ENCODE data around the gene ENPP6.

ENPP6 gene

GRCh38 chr4:184102488-184102887 lies 115.2 kb downstream of the ENPP6 start:
- DNase-seq: no peak

- no peak for DNase-seq
These were observed 116.0 kb downstream of the ENPP6 start for GRCh38 chr4:184101711-184102110.

GRCh38 chr4:184100297-184100885 lies 117.3 kb downstream of the ENPP6 start:
- no peak for DNase-seq

- no peak for DNase-seq
These were observed 118.1 kb downstream of the ENPP6 start for GRCh38 chr4:184099535-184099966.

GRCh38 chr4:184099000-184099399 lies 118.7 kb downstream of the ENPP6 start:
- no peak for DNase-seq

GRCh38 chr4:184097815-184098214 lies 119.9 kb downstream of the ENPP6 start:
- DNase-seq: no peak

- peak; percentile 54 for DNase-seq
These were observed 120.5 kb downstream of the ENPP6 start for GRCh38 chr4:184097241-184097605.

GRCh38 chr4:184096561-184097240 lies 121.0 kb downstream of the ENPP6 start:
- no peak for DNase-seq

GRCh38 chr4:184094532-184095159 lies 123.0 kb downstream of the ENPP6 start:
- no peak for DNase-seq

GRCh38 chr4:184091986-184092385 lies 125.7 kb downstream of the ENPP6 start:
- DNase-seq: no peak

- no peak for DNase-seq
These were observed 127.1 kb downstream of the ENPP6 start for GRCh38 chr4:184090571-184090970.

GRCh38 chr4:184080674-184081073 lies 137.0 kb downstream of the ENPP6 start:
- peak; percentile 17 for DNase-seq

GRCh38 chr4:184074677-184075388 lies 142.8 kb downstream of the ENPP6 start:
- DNase-seq: no peak

- no peak for DNase-seq
These were observed 149.6 kb downstream of the ENPP6 start for GRCh38 chr4:184067931-184068554.

- DNase-seq: no peak
These were observed 150.9 kb downstream of the ENPP6 start for GRCh38 chr4:184066584-184067300.

- no peak for DNase-seq
These were observed 152.8 kb downstream of the ENPP6 start for GRCh38 chr4:184064877-184065276.

GRCh38 chr4:184062769-184063168 lies 154.9 kb downstream of the ENPP6 start:
- no peak for DNase-seq

- no peak for DNase-seq
These were observed 156.1 kb downstream of the ENPP6 start for GRCh38 chr4:184061582-184061981.

- no peak for DNase-seq
These were observed 158.6 kb downstream of the ENPP6 start for GRCh38 chr4:184059099-184059498.

GRCh38 chr4:184058026-184058425 lies 159.6 kb downstream of the ENPP6 start:
- DNase-seq: no peak

GRCh38 chr4:184056877-184057276 lies 160.8 kb downstream of the ENPP6 start:
- DNase-seq: no peak

GRCh38 chr4:184053434-184053833 lies 164.2 kb downstream of the ENPP6 start:
- DNase-seq: no peak

GRCh38 chr4:184052616-184053015 lies 165.1 kb downstream of the ENPP6 start:
- no peak for DNase-seq

All from MV-4-11 (cell line).